Smooth muscle cell (in vitro differentiated cells): ENCODE results near the gene PAK2. TPM values are rescaled to one million over a fixed set of nuclear protein-coding genes. Genes with fewer than 3 reads are reported as not detected.

Experiments
- DNase-seq: peaks from one replicate; lab custom pipeline; 2025; ENCODE audit not compliant: unreplicated experiment; lab: John Stamatoyannopoulos, UW
- H2AFZ ChIP-seq: fragments of 200-600 bp; sonication (generic); 2 replicates; pipeline ENCODE4 v1.6.0; 2016; ENCODE audit warnings: antibody characterized with exemption, low read depth, mild to moderate bottlenecking
- H3F3A ChIP-seq: fragments of 200-600 bp; sonication (generic); 2 replicates; pipeline ENCODE4 v1.6.0; 2017; ENCODE audit warnings: antibody characterized with exemption, low read depth
- H3K27ac ChIP-seq: fragments of 200-600 bp; sonication (generic); 2 replicates; pipeline ENCODE4 v1.5.1; 2016; ENCODE audit warnings: low read depth, mild to moderate bottlenecking
- H3K27me3 ChIP-seq: fragments of 200-600 bp; sonication (generic); 2 replicates; pipeline ENCODE4 v1.6.1; 2016; ENCODE audit warnings: low read depth, mild to moderate bottlenecking
- H3K36me3 ChIP-seq: fragments of 200-600 bp; sonication (generic); 2 replicates; pipeline ENCODE4 v1.5.1; 2016; ENCODE audit warnings: low read depth
- H3K4me1 ChIP-seq: fragments of 200-600 bp; sonication (generic); 2 replicates; pipeline ENCODE4 v1.5.1; 2016; ENCODE audit warnings: low read depth
- H3K4me2 ChIP-seq: fragments of 200-600 bp; sonication (generic); 2 replicates; pipeline ENCODE4 v1.6.0; 2016; ENCODE audit warnings: mild to moderate bottlenecking
- H3K4me3 ChIP-seq: fragments of 200-600 bp; sonication (generic); 2 replicates; pipeline ENCODE4 v1.5.1; 2016; ENCODE audit warnings: mild to moderate bottlenecking
- H3K79me2 ChIP-seq: fragments of 200-600 bp; sonication (generic); 2 replicates; pipeline ENCODE4 v1.6.0; 2016; ENCODE audit warnings: low read depth, mild to moderate bottlenecking
- H3K9ac ChIP-seq: fragments of 200-600 bp; sonication (generic); 2 replicates; pipeline ENCODE4 v1.6.0; 2016; ENCODE audit warnings: low read depth
- H3K9me3 ChIP-seq: fragments of 200-600 bp; sonication (generic); replicated peaks from 2 replicates; pipeline ENCODE4 v1.5.1; 2016; ENCODE audit warnings: low read depth
- H4K20me1 ChIP-seq: fragments of 200-600 bp; sonication (generic); 2 replicates; pipeline ENCODE4 v1.6.0; 2016; ENCODE audit warnings: low read depth
- WGBS: methylation state at CpG from one replicate; pipeline ENCODE4 v1.1.7; 2016; ENCODE audit warnings: low lambda C conversion rate; 5-methylcytosine and 5-hydroxymethylcytosine counted together
- polyA plus RNA-seq: library from polyadenylated mRNA; unstranded; fragments of >200 nt; fragmentation: Nextera tagmentation; extraction: Ambion mirVana; gene quantifications from 2 replicates; pipeline ENCODE4 v1.2.1, GENCODE V29; 2016
- total RNA-seq: library from RNA; depleted of rRNA; stranded (reverse); fragments of >200 nt; gene quantifications from 2 replicates; pipeline ENCODE4 v1.2.3, GENCODE V29; 2014
- TF ChIP-seq, protein P1 (sequence below): fragments of 200-600 bp; sonication (generic); IDR thresholded peaks from 2 replicates; pipeline ENCODE4 v1.5.1; 2017; ENCODE audit warnings: borderline replicate concordance, mild to moderate bottlenecking, antibody characterized with exemption; ENCODE audit not compliant: insufficient read depth, poor library complexity, severe bottlenecking

Gene PAK2
- total and polyA plus RNA-seq, 2 experiments from 2014 or later = 20.6 to 98.4 TPM

DNA sequence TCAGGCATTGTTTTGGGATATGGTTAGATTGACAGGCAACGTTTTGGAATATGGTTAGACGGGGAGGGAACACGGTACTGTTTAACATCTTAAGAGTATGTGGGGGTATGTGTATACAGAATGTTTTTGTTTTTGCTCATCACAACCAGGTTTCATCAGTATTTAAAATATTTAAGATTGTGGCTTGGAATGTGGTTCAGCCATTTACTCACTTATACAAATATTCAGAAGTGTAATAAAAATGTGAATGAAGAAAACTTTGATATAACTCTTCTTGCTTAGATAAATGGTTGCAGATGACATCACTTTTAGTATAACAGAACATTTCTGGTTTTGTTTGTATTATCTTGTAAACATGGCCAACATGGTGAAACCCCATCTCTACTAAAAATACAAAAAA is 3.9 kb upstream of the PAK2 start:
- Histone ChIP-seq H3K79me2 (peaks cover 1% of the 10 kb centered on the region), H3K27ac (no peak overlapping the region), H3K9me3 (no peaks in the 10 kb centered on the region), H3K9ac (no peak overlapping the region), H3K4me2 (no peak overlapping the region), H3F3A (no peaks in the 10 kb centered on the region), H2AFZ (no peak overlapping the region), H3K27me3 (no peaks in the 10 kb centered on the region), H3K36me3 (peaks cover 3% of the 10 kb centered on the region), H3K4me1 (no peaks in the 10 kb centered on the region), H4K20me1 (no peaks in the 10 kb centered on the region), H3K4me3 (no peak overlapping the region)
- 90% methylated on average over 3 of the region's 3 CpGs for WGBS
- TF ChIP-seq, protein P1, sequence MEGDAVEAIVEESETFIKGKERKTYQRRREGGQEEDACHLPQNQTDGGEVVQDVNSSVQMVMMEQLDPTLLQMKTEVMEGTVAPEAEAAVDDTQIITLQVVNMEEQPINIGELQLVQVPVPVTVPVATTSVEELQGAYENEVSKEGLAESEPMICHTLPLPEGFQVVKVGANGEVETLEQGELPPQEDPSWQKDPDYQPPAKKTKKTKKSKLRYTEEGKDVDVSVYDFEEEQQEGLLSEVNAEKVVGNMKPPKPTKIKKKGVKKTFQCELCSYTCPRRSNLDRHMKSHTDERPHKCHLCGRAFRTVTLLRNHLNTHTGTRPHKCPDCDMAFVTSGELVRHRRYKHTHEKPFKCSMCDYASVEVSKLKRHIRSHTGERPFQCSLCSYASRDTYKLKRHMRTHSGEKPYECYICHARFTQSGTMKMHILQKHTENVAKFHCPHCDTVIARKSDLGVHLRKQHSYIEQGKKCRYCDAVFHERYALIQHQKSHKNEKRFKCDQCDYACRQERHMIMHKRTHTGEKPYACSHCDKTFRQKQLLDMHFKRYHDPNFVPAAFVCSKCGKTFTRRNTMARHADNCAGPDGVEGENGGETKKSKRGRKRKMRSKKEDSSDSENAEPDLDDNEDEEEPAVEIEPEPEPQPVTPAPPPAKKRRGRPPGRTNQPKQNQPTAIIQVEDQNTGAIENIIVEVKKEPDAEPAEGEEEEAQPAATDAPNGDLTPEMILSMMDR = no peak
- no peak for DNase-seq

GRCh38 chr3:196736670-196737374 is 2.8 kb upstream of the PAK2 start:
- H3K36me3 ChIP-seq = peaks cover 3% of the 10 kb centered on the region
- WGBS = 95% methylated on average over 4 of the region's 4 CpGs
- no peak overlapping the region for H2AFZ ChIP-seq
- no peak overlapping the region for H3K4me2 ChIP-seq
- no peaks in the 10 kb centered on the region for H3F3A ChIP-seq
- H4K20me1 ChIP-seq = peaks cover 9% of the 10 kb centered on the region
- H3K79me2 ChIP-seq = peaks cover 12% of the 10 kb centered on the region
- no peak overlapping the region for H3K4me3 ChIP-seq
- peaks cover 8% of the 10 kb centered on the region for H3K4me1 ChIP-seq
- no peaks in the 10 kb centered on the region for H3K27me3 ChIP-seq
- TF ChIP-seq, protein P1 = no peak
- no peaks in the 10 kb centered on the region for H3K9me3 ChIP-seq
- no peak overlapping the region for H3K27ac ChIP-seq
- DNase-seq = no peak
- H3K9ac ChIP-seq = no peak overlapping the region

DNA sequence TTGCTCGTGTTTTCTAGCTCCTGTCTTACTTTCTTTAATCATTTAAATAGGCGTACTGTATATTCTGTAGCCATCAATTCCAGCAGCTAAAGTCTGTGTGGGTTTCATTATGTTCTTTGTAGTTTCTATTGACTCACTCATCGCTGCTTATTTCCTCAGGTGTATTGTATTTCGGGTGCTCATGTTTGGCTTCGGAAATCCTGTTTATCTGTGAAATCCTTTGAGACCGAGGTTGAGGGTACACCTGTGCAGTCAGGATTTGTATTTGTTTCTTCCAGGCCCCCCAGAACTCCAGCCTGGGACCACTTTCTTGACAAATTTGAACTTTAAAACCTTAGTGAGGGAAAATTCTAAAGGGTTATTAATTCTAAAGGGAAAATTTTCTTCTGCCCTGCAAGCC is 2.0 kb upstream of the PAK2 start:
- H3K27me3 ChIP-seq = no peaks in the 10 kb centered on the region
- H3K36me3 ChIP-seq = peaks cover 3% of the 10 kb centered on the region
- H2AFZ ChIP-seq = no peak overlapping the region
- H3K4me1 ChIP-seq = peaks cover 11% of the 10 kb centered on the region
- WGBS = 94% methylated on average over 6 of the region's 6 CpGs
- H3K9ac ChIP-seq = no peak overlapping the region
- no peak overlapping the region for H3K4me3 ChIP-seq
- H3K27ac ChIP-seq = no peak overlapping the region
- peaks cover 20% of the 10 kb centered on the region for H3K79me2 ChIP-seq
- TF ChIP-seq, protein P1 = no peak
- H3F3A ChIP-seq = no peaks in the 10 kb centered on the region
- H3K9me3 ChIP-seq = no peaks in the 10 kb centered on the region
- DNase-seq = no peak
- H3K4me2 ChIP-seq = no peak overlapping the region
- peaks cover 17% of the 10 kb centered on the region for H4K20me1 ChIP-seq
